Effector memory CD8-positive, alpha-beta T cell (primary cell): ENCODE measurements around the gene BTBD3.

Source experiments
- ATAC-seq: fragments of 150-1000 bp; cut with Tn5 transposase; replicated peaks from 2 replicates; pipeline ENCODE4 v1.10.0; 2021; ENCODE audit warnings: mild to moderate bottlenecking, moderate library complexity
- DNase-seq, 3 experiments: peaks; one replicate each; pipeline ENCODE4 v3.0.0; 2021
- H3K27ac Mint-ChIP-seq, 2 donors: one replicate each; pipeline ENCODE4 v1.8.0; 2022; ENCODE audit warnings: mild to moderate bottlenecking in 2 of 2, mixed read lengths in 2 of 2, moderate library complexity in 2 of 2
- H3K27me3 Mint-ChIP-seq, 2 donors: one replicate each; pipeline ENCODE4 v1.8.0; 2022; ENCODE audit warnings: mixed read lengths in 2 of 2
- H3K36me3 Mint-ChIP-seq: one replicate; pipeline ENCODE4 v1.8.0; 2022; ENCODE audit warnings: mild to moderate bottlenecking, moderate library complexity, mixed read lengths; ENCODE audit not compliant: insufficient read depth
- H3K4me1 Mint-ChIP-seq, 2 donors: one replicate each; pipeline ENCODE4 v1.8.0; 2022; ENCODE audit warnings: low read depth in 2 of 2, mixed read lengths in 2 of 2
- H3K4me3 Mint-ChIP-seq, 2 donors: one replicate each; pipeline ENCODE4 v1.8.0; 2022; ENCODE audit warnings: mild to moderate bottlenecking in 2 of 2, mixed read lengths in 2 of 2, moderate library complexity in 2 of 2
- H3K9me3 Mint-ChIP-seq, 2 donors: one replicate each; pipeline ENCODE4 v1.8.0; 2022; ENCODE audit warnings: mixed read lengths in 2 of 2

The BTBD3 gene

GRCh38 chr20:11958855-11959254, 41.2 kb downstream of the BTBD3 start:
- Mint-ChIP-seq H3K4me3 (no peak overlapping the region), H3K27me3 (no peaks in the 10 kb centered on the region), H3K4me1 (no peaks in the 10 kb centered on the region), H3K27ac (no peak overlapping the region), H3K36me3 (no peaks in the 10 kb centered on the region), H3K9me3 (peaks cover 5 to 27% of the 10 kb centered on the region in 2 donors)
- ATAC-seq (no peak), DNase-seq (no peak)

- Mint-ChIP-seq H3K4me1 (no peaks in the 10 kb centered on the region), H3K27ac (no peak overlapping the region), H3K9me3 (peaks cover 2 to 11% of the 10 kb centered on the region in 2 donors), H3K27me3 (no peaks in the 10 kb centered on the region), H3K36me3 (no peaks in the 10 kb centered on the region), H3K4me3 (no peak overlapping the region)
- ATAC-seq (no peak), DNase-seq (no peak)
Observed at GRCh38 chr20:11965602-11966001, 47.9 kb downstream of the BTBD3 start.

GRCh38 chr20:11966186-11966585, 48.5 kb downstream of the BTBD3 start:
- no peaks in the 10 kb centered on the region for H3K36me3 Mint-ChIP-seq
- H3K4me3 Mint-ChIP-seq: no peak overlapping the region
- DNase-seq (no peak), ATAC-seq (no peak)
- H3K4me1 Mint-ChIP-seq: no peaks in the 10 kb centered on the region
- H3K9me3 Mint-ChIP-seq: peaks cover 2 to 11% of the 10 kb centered on the region in 2 donors
- H3K27me3 Mint-ChIP-seq: no peaks in the 10 kb centered on the region
- no peak overlapping the region for H3K27ac Mint-ChIP-seq

DNA sequence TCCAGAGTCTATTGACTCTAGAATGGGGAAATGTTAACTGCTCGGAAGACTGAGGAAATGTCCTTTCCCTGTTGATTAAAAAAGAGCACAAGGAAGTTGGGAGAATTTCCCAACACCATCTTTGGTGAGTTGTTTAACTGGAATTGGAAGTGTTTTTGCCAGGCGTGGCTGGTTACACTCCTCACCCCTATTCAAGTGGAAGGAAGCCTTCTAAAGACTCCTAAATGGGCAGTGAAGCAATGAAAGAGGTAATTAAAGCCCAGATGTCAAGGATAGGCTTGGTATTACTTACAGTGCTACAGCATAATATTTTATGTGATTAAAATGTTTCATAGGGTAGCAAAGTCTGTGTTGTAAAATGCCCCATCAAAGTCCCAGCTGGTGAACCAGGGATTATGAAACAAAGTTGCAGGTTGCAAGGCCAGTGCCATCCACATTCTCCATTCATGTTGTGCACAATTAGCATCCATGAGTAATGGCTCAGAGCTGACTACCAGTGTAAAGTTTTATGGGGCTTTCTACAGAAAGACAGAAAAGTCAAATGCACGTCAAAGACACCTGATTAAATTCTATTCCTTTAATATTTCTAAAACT, 52.6 kb downstream of the BTBD3 start:
- peaks cover 5 to 22% of the 10 kb centered on the region in 2 donors for H3K9me3 Mint-ChIP-seq
- no peak overlapping the region for H3K27ac Mint-ChIP-seq
- DNase-seq (no peak), ATAC-seq (no peak)
- no peak overlapping the region for H3K4me3 Mint-ChIP-seq
- H3K4me1 Mint-ChIP-seq: no peaks in the 10 kb centered on the region
- no peaks in the 10 kb centered on the region for H3K27me3 Mint-ChIP-seq
- H3K36me3 Mint-ChIP-seq: no peaks in the 10 kb centered on the region

DNA sequence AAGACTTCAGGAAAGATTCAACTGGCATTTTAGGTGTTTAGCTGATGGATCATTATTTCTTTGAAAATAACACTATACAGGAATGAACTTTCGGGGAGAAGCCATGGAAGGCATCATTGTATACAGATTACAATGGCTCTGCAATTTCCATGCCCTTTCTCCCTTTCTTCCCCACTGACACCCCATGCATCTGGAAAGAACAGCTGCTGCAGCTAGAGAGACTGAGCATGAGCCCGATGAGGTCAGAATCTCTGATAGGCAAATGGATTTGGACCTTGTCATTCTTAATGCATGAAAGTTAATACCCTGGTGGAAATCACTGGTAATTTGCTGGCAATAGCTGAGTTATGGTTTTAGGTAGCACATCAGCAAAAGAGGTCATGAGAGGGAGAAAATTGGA, 54.8 kb downstream of the BTBD3 start:
- DNase-seq: no peak
- Mint-ChIP-seq H3K27me3 (no peaks in the 10 kb centered on the region), H3K4me3 (no peak overlapping the region), H3K4me1 (no peaks in the 10 kb centered on the region), H3K36me3 (no peaks in the 10 kb centered on the region), H3K27ac (no peak overlapping the region), H3K9me3 (peaks cover 5 to 10% of the 10 kb centered on the region in 2 donors)
- no peak for ATAC-seq
